GM12878 (cell line): ENCODE data around the gene ACOT13. TPM values are rescaled to one million over a fixed set of nuclear protein-coding genes. Genes with fewer than 3 reads are reported as not detected.

ENCODE experiments used
- ATAC-seq: fragments of 200-7000 bp; cut with Tn5 transposase; 3 replicates; pipeline ENCODE4 v1.9.1; 2020; ENCODE audit warnings: mild to moderate bottlenecking, moderate library complexity
- BruUV-seq: library from RNA; stranded (reverse); fragments of 400-500 nt; replicated peaks from 2 replicates; lab custom pipeline; 2021; lab: Mats Ljungman, UMichigan
- CTCF ChIA-PET: fragments of 300-600 bp; sonication (Branson Sonifier 250); formaldehyde crosslinking; extraction: SDS; loops from one replicate; lab custom pipeline; 2021; ENCODE audit warnings: inconsistent platforms; lab: Yijun Ruan, JAX
- POLR2A ChIA-PET: fragments of 350-600 bp; formaldehyde crosslinking; extraction: SDS; loops from one replicate; lab custom pipeline; 2021; ENCODE audit warnings: inconsistent platforms; lab: Charles Lee
- RAD21 ChIA-PET: fragments of 300-600 bp; sonication (Branson Sonifier 250); formaldehyde crosslinking; loops from one replicate; lab custom pipeline; 2023; ENCODE audit warnings: antibody characterized with exemption; ENCODE audit not compliant: unreplicated experiment; lab: Charles Lee
- SMC1A ChIA-PET: fragments of 300-600 bp; sonication (Branson Sonifier 250); formaldehyde crosslinking; loops from one replicate; lab custom pipeline; 2023; ENCODE audit not compliant: unreplicated experiment, uncharacterized antibody; lab: Charles Lee
- DNase-seq: peaks from one replicate; pipeline ENCODE4 v3.0.0-alpha.2; 2011; ENCODE audit warnings: low read depth, low spot score
- FAIRE-seq: peaks from 3 replicates; lab custom pipeline; 2011; peaks lifted over from hg19 to GRCh38; lab: Jason Lieb, UNC
- H2AFZ ChIP-seq: 2 replicates; pipeline ENCODE4 v1.6.0; 2011; ENCODE audit warnings: low read depth, low read length, control low read depth; ENCODE audit not compliant: control insufficient read depth
- H3K27ac ChIP-seq: 2 replicates; pipeline ENCODE4 v1.5.1; 2011; ENCODE audit warnings: control low read depth; ENCODE audit not compliant: control insufficient read depth, insufficient read depth
- H3K27me3 ChIP-seq, 2 experiments: replicated peaks in 1 of 2; 2 replicates each; pipeline versions ENCODE4 v1.6.0 to v1.6.1; 2011; ENCODE audit warnings: low read length in 1 of 2; ENCODE audit not compliant: control insufficient read depth in 2 of 2, insufficient read depth in 2 of 2
- H3K36me3 ChIP-seq, 2 experiments: 2 replicates each; pipeline ENCODE4 v1.5.1; 2011; ENCODE audit warnings: low read length in 1 of 2; ENCODE audit not compliant: control insufficient read depth in 2 of 2, insufficient read depth in 2 of 2
- H3K4me1 ChIP-seq: 2 replicates; pipeline ENCODE4 v1.6.1; 2011; ENCODE audit warnings: mild to moderate bottlenecking, low read length, moderate library complexity, mixed read lengths; ENCODE audit not compliant: control insufficient read depth, insufficient read depth
- H3K4me2 ChIP-seq: 2 replicates; pipeline ENCODE4 v1.6.0; 2011; ENCODE audit warnings: control low read depth; ENCODE audit not compliant: control insufficient read depth, insufficient read depth
- H3K4me3 ChIP-seq: fragments of 200-600 bp; sonication (generic); 2 replicates; pipeline ENCODE4 v1.5.1; 2016
- H3K79me2 ChIP-seq: 2 replicates; pipeline ENCODE4 v1.6.0; 2011; ENCODE audit warnings: low read length; ENCODE audit not compliant: control insufficient read depth, insufficient read depth
- H3K9ac ChIP-seq: 2 replicates; pipeline ENCODE4 v1.8.0; 2011; ENCODE audit warnings: low read length, control low read depth, mixed read lengths; ENCODE audit not compliant: control insufficient read depth, insufficient read depth
- H3K9me3 ChIP-seq: replicated peaks from 3 replicates; pipeline ENCODE4 v1.5.1; 2011; ENCODE audit warnings: mild to moderate bottlenecking, low read length; ENCODE audit not compliant: control insufficient read depth, insufficient read depth
- H4K20me1 ChIP-seq: 2 replicates; pipeline ENCODE4 v1.6.0; 2011; ENCODE audit not compliant: control insufficient read depth, insufficient read depth
- BACH1 ChIP-seq: fragments of 450-650 bp; IDR thresholded peaks from 2 replicates; pipeline ENCODE4 v1.6.1; 2017; ENCODE audit warnings: mild to moderate bottlenecking, borderline replicate concordance
- BCL11A ChIP-seq: IDR thresholded peaks from 2 replicates; pipeline ENCODE4 v1.6.1; 2011; ENCODE audit warnings: low read depth, low read length
- CBX5 ChIP-seq: sonication (generic); IDR thresholded peaks from 2 replicates; pipeline ENCODE4 v1.6.1; 2016; ENCODE audit warnings: low read depth, moderate library complexity, mild to moderate bottlenecking, inconsistent platforms
- FOS ChIP-seq: IDR thresholded peaks from 3 replicates; pipeline ENCODE4 v1.6.1; 2011; ENCODE audit warnings: borderline replicate concordance; ENCODE audit not compliant: insufficient read length; ENCODE audit errors: extremely low read depth
- FOXK2 ChIP-seq: fragments of 450-650 bp; IDR thresholded peaks from 2 replicates; pipeline ENCODE4 v1.6.1; 2017; ENCODE audit warnings: mild to moderate bottlenecking, moderate library complexity
- KDM1A ChIP-seq: fragments of 200-600 bp; sonication (generic); IDR thresholded peaks from 2 replicates; pipeline ENCODE4 v1.6.1; 2016; ENCODE audit warnings: borderline replicate concordance
- LARP7 ChIP-seq: fragments of 450-650 bp; IDR thresholded peaks from 2 replicates; pipeline ENCODE4 v1.6.1; 2017; ENCODE audit warnings: mild to moderate bottlenecking
- MTA2 ChIP-seq: fragments of 450-650 bp; IDR thresholded peaks from 2 replicates; pipeline ENCODE4 v1.6.1; 2016; ENCODE audit warnings: low read depth, mild to moderate bottlenecking, moderate library complexity
- NR2F1 ChIP-seq: fragments of 450-650 bp; conservative IDR thresholded peaks from 2 replicates; pipeline ENCODE4 v1.6.1; 2017; ENCODE audit warnings: mild to moderate bottlenecking
- PAX5 ChIP-seq: IDR thresholded peaks from 2 replicates; pipeline ENCODE4 v1.6.1; 2011; ENCODE audit warnings: low read depth, low read length, borderline replicate concordance
- PAX8 ChIP-seq: fragments of 450-650 bp; IDR thresholded peaks from 2 replicates; pipeline ENCODE4 v1.6.1; 2017; ENCODE audit warnings: mild to moderate bottlenecking, moderate library complexity
- POLR2A ChIP-seq: IDR thresholded peaks from 2 replicates; pipeline ENCODE4 v1.6.1; 2011; ENCODE audit warnings: low read depth, mild to moderate bottlenecking, low read length
- SUPT20H ChIP-seq: IDR thresholded peaks from 2 replicates; pipeline ENCODE4 v1.6.1; 2011; ENCODE audit warnings: low read depth, mild to moderate bottlenecking, low read length, moderate library complexity, borderline replicate concordance; ENCODE audit not compliant: control insufficient read depth
- TCF12 ChIP-seq: IDR thresholded peaks from 2 replicates; pipeline ENCODE4 v1.6.1; 2011; ENCODE audit warnings: low read depth, mild to moderate bottlenecking, low read length
- ZNF622 ChIP-seq: fragments of 450-650 bp; IDR thresholded peaks from 2 replicates; pipeline ENCODE4 v1.6.1; 2017; ENCODE audit warnings: mild to moderate bottlenecking, inconsistent platforms
- WGBS: methylation state at CpG from one replicate; pipeline ENCODE4 v1.1.6; 2016; ENCODE audit warnings: low lambda C conversion rate; ENCODE audit not compliant: insufficient replicate concordance, insufficient coverage; ENCODE audit errors: missing lambda C conversion rate; 5-methylcytosine and 5-hydroxymethylcytosine counted together
- in situ Hi-C: fragments of 300-500 bp; cut with MboI; formaldehyde crosslinking; loops from 9 replicates; pipeline ENCODE4 v1.14.3; 2018; ENCODE audit warnings: mixed read lengths
- intact Hi-C: fragments of 100-400 bp; cut with micrococcal nuclease; formaldehyde crosslinking; loops from one replicate; pipeline ENCODE4 v1.14.2; 2022; ENCODE audit not compliant: unreplicated experiment
- polyA plus RNA-seq, 11 experiments: library from polyadenylated mRNA; depleted of rRNA in 4 of 11; unstranded in 6 of 11; stranded (reverse) in 5 of 11; fragments of >200 nt; fragmentation: Nextera tagmentation in 4 of 11; fragmentation: Illumina TruSeq in 1 of 11; extraction: Ambion mirVana in 4 of 11; extraction: Trizol in 1 of 11; gene quantifications; 1 replicate in 1 of 11; 2 replicates in 10 of 11; pipeline versions ENCODE4 v1.2.1 to v1.2.3, GENCODE V29; 2011 to 2016; ENCODE audit warnings: inconsistent platforms in 2 of 11, missing spikeins in 2 of 11, low read depth in 1 of 11
- total RNA-seq, 4 experiments: library from RNA; depleted of rRNA in 3 of 4; stranded (reverse); fragments of >200 nt in 3 of 4; fragmentation: Illumina TruSeq in 1 of 4; extraction: Trizol in 1 of 4; gene quantifications; 2 replicates each; pipeline versions ENCODE4 v1.2.1 to v1.2.3, GENCODE V29; 2013 to 2021
- TF ChIP-seq, protein P1 (sequence below): IDR thresholded peaks from 2 replicates; pipeline ENCODE4 v1.6.1; 2012; ENCODE audit warnings: low read depth, low read length, improper control_type of control experiment
- TF ChIP-seq, protein P2 (sequence below): IDR thresholded peaks from 2 replicates; pipeline ENCODE4 v1.6.1; 2012; ENCODE audit warnings: low read depth, low read length, improper control_type of control experiment
- TF ChIP-seq, protein P3 (sequence below): IDR thresholded peaks from 2 replicates; pipeline ENCODE4 v1.6.1; 2011; ENCODE audit warnings: borderline replicate concordance, low read depth, mild to moderate bottlenecking, moderate library complexity, low read length; ENCODE audit not compliant: insufficient read depth, poor library complexity, severe bottlenecking
- TF ChIP-seq, protein P4 (sequence below): fragments of 450-650 bp; IDR thresholded peaks from 2 replicates; pipeline ENCODE4 v1.6.1; 2016; ENCODE audit warnings: mild to moderate bottlenecking, moderate library complexity, borderline replicate concordance

The ACOT13 gene
- total and polyA plus RNA-seq, 10 of the 15 experiments (the other 5 are each of a cell fraction or from before 2014, with no cell fraction given) = 6.0 to 60.6 (median 36.6) TPM

DNA sequence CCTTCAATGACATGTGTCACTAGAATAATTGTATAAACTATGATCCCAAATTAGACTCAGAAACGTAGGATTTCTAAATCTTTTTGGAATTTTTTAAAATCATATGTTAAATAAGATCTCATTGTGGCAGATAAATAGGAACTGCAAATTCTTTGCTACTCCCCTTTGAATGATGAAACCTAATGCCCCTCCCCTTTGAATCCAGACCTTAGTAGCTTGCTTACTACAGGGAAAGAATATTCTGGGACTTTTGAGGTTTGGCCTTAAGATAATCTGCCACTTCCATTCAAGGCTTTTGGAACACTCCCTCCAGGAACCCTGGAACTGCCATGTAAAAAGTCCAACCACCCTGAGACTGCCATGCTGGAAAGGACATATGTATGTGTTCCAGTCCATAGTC, 7.3 kb upstream of the ACOT13 start:
- no peak for TF ChIP-seq MTA2
- TF ChIP-seq PAX8 = no peak
- no peak for TF ChIP-seq NR2F1
- no peak for TF ChIP-seq BCL11A
- TF ChIP-seq PAX5 = no peak
- no peak for TF ChIP-seq FOS
- no peak for TF ChIP-seq SUPT20H
- TF ChIP-seq LARP7 = no peak
- TF ChIP-seq FOXK2 = no peak
- TF ChIP-seq, protein P1, sequence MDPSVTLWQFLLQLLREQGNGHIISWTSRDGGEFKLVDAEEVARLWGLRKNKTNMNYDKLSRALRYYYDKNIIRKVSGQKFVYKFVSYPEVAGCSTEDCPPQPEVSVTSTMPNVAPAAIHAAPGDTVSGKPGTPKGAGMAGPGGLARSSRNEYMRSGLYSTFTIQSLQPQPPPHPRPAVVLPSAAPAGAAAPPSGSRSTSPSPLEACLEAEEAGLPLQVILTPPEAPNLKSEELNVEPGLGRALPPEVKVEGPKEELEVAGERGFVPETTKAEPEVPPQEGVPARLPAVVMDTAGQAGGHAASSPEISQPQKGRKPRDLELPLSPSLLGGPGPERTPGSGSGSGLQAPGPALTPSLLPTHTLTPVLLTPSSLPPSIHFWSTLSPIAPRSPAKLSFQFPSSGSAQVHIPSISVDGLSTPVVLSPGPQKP = no peak
- no peak for TF ChIP-seq POLR2A
- TF ChIP-seq BACH1 = no peak
- no peak for TF ChIP-seq KDM1A
- TF ChIP-seq CBX5 = no peak
- no peak for TF ChIP-seq TCF12
- TF ChIP-seq, protein P2, sequence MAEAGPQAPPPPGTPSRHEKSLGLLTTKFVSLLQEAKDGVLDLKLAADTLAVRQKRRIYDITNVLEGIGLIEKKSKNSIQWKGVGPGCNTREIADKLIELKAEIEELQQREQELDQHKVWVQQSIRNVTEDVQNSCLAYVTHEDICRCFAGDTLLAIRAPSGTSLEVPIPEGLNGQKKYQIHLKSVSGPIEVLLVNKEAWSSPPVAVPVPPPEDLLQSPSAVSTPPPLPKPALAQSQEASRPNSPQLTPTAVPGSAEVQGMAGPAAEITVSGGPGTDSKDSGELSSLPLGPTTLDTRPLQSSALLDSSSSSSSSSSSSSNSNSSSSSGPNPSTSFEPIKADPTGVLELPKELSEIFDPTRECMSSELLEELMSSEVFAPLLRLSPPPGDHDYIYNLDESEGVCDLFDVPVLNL = no peak
- no peak for TF ChIP-seq ZNF622
- TF ChIP-seq, protein P3, sequence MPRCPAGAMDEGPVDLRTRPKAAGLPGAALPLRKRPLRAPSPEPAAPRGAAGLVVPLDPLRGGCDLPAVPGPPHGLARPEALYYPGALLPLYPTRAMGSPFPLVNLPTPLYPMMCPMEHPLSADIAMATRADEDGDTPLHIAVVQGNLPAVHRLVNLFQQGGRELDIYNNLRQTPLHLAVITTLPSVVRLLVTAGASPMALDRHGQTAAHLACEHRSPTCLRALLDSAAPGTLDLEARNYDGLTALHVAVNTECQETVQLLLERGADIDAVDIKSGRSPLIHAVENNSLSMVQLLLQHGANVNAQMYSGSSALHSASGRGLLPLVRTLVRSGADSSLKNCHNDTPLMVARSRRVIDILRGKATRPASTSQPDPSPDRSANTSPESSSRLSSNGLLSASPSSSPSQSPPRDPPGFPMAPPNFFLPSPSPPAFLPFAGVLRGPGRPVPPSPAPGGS = no peak
- TF ChIP-seq, protein P4, sequence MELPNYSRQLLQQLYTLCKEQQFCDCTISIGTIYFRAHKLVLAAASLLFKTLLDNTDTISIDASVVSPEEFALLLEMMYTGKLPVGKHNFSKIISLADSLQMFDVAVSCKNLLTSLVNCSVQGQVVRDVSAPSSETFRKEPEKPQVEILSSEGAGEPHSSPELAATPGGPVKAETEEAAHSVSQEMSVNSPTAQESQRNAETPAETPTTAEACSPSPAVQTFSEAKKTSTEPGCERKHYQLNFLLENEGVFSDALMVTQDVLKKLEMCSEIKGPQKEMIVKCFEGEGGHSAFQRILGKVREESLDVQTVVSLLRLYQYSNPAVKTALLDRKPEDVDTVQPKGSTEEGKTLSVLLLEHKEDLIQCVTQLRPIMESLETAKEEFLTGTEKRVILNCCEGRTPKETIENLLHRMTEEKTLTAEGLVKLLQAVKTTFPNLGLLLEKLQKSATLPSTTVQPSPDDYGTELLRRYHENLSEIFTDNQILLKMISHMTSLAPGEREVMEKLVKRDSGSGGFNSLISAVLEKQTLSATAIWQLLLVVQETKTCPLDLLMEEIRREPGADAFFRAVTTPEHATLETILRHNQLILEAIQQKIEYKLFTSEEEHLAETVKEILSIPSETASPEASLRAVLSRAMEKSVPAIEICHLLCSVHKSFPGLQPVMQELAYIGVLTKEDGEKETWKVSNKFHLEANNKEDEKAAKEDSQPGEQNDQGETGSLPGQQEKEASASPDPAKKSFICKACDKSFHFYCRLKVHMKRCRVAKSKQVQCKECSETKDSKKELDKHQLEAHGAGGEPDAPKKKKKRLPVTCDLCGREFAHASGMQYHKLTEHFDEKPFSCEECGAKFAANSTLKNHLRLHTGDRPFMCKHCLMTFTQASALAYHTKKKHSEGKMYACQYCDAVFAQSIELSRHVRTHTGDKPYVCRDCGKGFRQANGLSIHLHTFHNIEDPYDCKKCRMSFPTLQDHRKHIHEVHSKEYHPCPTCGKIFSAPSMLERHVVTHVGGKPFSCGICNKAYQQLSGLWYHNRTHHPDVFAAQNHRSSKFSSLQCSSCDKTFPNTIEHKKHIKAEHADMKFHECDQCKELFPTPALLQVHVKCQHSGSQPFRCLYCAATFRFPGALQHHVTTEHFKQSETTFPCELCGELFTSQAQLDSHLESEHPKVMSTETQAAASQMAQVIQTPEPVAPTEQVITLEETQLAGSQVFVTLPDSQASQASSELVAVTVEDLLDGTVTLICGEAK = no peak
- intact Hi-C loops = no loop called here
- peaks cover 0 to 13% of the 10 kb centered on the region in 2 experiments; a peak in 2 of 4 replicates for H3K36me3 ChIP-seq
- ChIA-PET SMC1A (no interaction called here), CTCF (no interaction called here), RAD21 (no interaction called here), POLR2A (no interaction called here)
- BruUV-seq = no TSS peak
- in situ Hi-C loops = no loop called here
- no peak for DNase-seq
- H3K9me3 ChIP-seq = no peaks in the 10 kb centered on the region
- H3K79me2 ChIP-seq = peaks cover 7% of the 10 kb centered on the region
- no peak for ATAC-seq
- no peak overlapping the region for H3K9ac ChIP-seq
- 54% methylated on average over 1 of the region's 1 CpG for WGBS
- no peak overlapping the region for H3K4me3 ChIP-seq
- no peak overlapping the region for H2AFZ ChIP-seq
- no peaks in the 10 kb centered on the region for H4K20me1 ChIP-seq
- H3K27me3 ChIP-seq = no peaks in the 10 kb centered on the region
- no peak overlapping the region for H3K4me2 ChIP-seq
- FAIRE-seq = no peak
- H3K27ac ChIP-seq = no peak overlapping the region
- H3K4me1 ChIP-seq = no peaks in the 10 kb centered on the region
